Astrocyte (in vitro differentiated cells and primary cell): ENCODE results near the gene DUSP1.

Experiments used
- EZH2 ChIP-seq: IDR thresholded peaks from 2 replicates; pipeline ENCODE4 v1.6.1; 2012; ENCODE audit warnings: mild to moderate bottlenecking, low read length, inconsistent platforms; ENCODE audit not compliant: insufficient read depth
- TF ChIP-seq, protein P1 (sequence below): IDR thresholded peaks from 2 replicates; pipeline ENCODE4 v1.5.1; 2011; ENCODE audit warnings: low read depth, mild to moderate bottlenecking, inconsistent platforms, low read length, moderate library complexity; ENCODE audit not compliant: insufficient read depth

DNA sequence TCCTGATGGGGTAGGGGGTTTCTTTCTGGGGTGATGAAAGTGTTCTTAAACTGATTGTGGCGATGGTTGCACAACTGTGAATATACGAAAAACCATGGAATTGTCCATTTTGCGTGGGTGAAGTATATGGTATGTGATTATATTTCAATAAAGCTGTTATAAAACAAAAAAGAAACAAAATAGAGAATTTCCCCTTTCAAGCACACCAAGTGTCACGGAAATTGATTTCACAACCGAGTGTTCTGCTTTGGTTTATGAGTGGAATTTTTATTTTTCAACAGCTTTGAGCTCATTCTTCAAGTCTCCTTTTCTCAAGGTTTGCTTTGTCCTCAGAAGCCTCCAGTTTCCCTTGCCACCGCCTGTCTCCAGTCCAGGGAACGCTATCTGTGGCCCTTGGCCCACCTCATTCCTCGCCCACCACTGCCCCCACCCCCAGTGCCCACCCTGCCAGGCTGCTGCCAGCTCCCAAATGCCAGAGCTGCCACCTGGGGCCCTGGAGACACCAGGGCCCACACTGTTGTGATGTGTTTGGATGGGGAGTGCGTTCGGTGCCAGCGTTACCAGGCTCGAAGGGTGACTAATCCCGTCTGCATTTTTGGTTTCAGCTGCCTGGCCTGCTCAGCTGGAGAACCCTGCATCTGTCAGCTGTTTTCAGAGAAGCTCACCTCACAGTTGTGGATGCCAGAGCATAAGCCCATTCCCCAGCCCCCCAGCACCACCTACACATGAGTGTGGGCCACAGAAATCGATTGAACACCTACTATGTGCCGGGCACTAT lies 30.4 kb downstream of the DUSP1 start:
- TF ChIP-seq, protein P1, sequence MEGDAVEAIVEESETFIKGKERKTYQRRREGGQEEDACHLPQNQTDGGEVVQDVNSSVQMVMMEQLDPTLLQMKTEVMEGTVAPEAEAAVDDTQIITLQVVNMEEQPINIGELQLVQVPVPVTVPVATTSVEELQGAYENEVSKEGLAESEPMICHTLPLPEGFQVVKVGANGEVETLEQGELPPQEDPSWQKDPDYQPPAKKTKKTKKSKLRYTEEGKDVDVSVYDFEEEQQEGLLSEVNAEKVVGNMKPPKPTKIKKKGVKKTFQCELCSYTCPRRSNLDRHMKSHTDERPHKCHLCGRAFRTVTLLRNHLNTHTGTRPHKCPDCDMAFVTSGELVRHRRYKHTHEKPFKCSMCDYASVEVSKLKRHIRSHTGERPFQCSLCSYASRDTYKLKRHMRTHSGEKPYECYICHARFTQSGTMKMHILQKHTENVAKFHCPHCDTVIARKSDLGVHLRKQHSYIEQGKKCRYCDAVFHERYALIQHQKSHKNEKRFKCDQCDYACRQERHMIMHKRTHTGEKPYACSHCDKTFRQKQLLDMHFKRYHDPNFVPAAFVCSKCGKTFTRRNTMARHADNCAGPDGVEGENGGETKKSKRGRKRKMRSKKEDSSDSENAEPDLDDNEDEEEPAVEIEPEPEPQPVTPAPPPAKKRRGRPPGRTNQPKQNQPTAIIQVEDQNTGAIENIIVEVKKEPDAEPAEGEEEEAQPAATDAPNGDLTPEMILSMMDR = no peak
- no peak for TF ChIP-seq EZH2
